Adrenal gland (tissue), 5 donors: ENCODE measurements around the gene NEBL.

Experiments
- CTCF ChIP-seq, 6 experiments: fragments of 450-650 bp in 4 of 6; fragments of 200-600 bp in 2 of 6; sonication (generic) in 1 of 6; IDR thresholded peaks; 1 replicate in 5 of 6; 2 replicates in 1 of 6; pipeline versions ENCODE4 v1.5.1 to v1.8.0; 2016 to 2021; ENCODE audit warnings: antibody characterized with exemption in 6 of 6, mild to moderate bottlenecking in 2 of 6, moderate library complexity in 1 of 6
- POLR2A ChIP-seq, 2 donors: fragments of 450-650 bp; IDR thresholded peaks; one replicate each; pipeline ENCODE4 v1.6.1; 2017; ENCODE audit warnings: antibody characterized with exemption in 2 of 2, mild to moderate bottlenecking in 2 of 2, moderate library complexity in 1 of 2
- donor health status: DM: no; HTN: no; CAD: no.

GRCh38 chr10:20834825-20835224 lies 62.3 kb downstream of the NEBL start:
- TF ChIP-seq CTCF (IDR thresholded peaks at IDR 0.05) (no peak), POLR2A (IDR thresholded peaks at IDR 0.05) (no peak)
